Measurements from ENCODE around the gene GNAO1.

GRCh38 chr16:56369202-56369601, 177.9 kb downstream of the GNAO1 start:
- TF ChIP-seq, protein P1, sequence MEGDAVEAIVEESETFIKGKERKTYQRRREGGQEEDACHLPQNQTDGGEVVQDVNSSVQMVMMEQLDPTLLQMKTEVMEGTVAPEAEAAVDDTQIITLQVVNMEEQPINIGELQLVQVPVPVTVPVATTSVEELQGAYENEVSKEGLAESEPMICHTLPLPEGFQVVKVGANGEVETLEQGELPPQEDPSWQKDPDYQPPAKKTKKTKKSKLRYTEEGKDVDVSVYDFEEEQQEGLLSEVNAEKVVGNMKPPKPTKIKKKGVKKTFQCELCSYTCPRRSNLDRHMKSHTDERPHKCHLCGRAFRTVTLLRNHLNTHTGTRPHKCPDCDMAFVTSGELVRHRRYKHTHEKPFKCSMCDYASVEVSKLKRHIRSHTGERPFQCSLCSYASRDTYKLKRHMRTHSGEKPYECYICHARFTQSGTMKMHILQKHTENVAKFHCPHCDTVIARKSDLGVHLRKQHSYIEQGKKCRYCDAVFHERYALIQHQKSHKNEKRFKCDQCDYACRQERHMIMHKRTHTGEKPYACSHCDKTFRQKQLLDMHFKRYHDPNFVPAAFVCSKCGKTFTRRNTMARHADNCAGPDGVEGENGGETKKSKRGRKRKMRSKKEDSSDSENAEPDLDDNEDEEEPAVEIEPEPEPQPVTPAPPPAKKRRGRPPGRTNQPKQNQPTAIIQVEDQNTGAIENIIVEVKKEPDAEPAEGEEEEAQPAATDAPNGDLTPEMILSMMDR (conservative IDR thresholded peaks at IDR 0.05), result no peak
- no peak for TF ChIP-seq ZFX (IDR thresholded peaks at IDR 0.05)
